ENCODE data around the gene CA12. TPM values are rescaled to one million over a fixed set of nuclear protein-coding genes. Genes with fewer than 3 reads are reported as not detected.

CA12 gene
- total RNA-seq, 2 experiments from 2014 or later: 0.12 TPM; not detected in 1

DNA sequence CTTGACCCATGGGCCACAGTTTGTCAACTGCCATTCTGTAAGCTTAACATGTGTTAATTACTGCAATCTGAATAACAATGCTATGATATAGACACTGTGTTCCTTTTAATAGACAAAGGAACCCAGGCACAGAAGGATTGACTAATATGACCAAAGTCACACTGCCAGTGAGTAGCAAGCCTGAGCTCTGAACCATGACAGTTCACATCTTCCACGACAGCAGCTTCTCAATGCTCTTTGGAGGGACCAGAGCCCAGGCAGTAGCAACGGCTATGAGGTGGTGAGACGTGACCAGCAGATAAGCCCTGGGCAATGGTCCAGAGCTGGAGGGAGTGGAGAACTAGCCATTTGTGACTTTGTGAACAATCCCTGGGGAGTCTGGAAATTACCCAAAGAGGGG is 19.4 kb downstream of the CA12 start:
- CTCF ChIA-PET: interaction anchor here (0.6 kb wide), 1 partner anchor 242 kb away, joined by 3 read pairs; no protein-coding TSS in a partner anchor
- Mint-ChIP-seq H3K27ac (no peak overlapping the region), H3K9me3 (no peaks in the 10 kb centered on the region)

DNA sequence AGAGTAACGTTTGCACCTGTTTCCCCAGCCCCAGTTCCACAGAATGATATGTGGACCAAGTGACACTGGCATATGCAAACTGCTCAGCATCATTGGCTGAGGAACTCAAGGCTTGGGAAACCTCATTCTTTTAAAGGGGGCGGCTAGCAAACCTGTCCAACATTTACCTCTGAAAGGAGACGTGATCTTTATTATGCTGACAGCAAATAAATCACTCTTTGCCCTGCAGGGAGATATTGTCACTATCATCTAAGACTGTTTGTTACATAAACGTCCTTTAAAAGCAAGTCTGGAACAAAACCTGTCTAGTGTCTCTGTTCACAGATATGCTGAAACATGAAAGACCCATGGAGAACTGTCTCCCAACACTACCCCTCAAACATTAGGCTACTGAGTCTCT is 21.5 kb downstream of the CA12 start:
- intact Hi-C loops (cut with micrococcal nuclease): no loop called here
- Mint-ChIP-seq H3K4me3 (no peak overlapping the region), H3K36me3 (ENCODE audit: low read depth) (no peaks in the 10 kb centered on the region), H3K27ac (no peak overlapping the region), H3K4me1 (ENCODE audit: low read depth) (no peaks in the 10 kb centered on the region), H3K27me3 (ENCODE audit: low read depth) (no peaks in the 10 kb centered on the region), H3K9me3 (no peaks in the 10 kb centered on the region)
- CTCF ChIA-PET: no interaction called here
- no peak for DNase-seq

More for the DNA sequence above, 19.4 kb downstream of the CA12 start:
- Mint-ChIP-seq H3K4me3 (no peak overlapping the region), H3K36me3 (ENCODE audit: low read depth) (no peaks in the 10 kb centered on the region), H3K4me1 (ENCODE audit: low read depth) (no peaks in the 10 kb centered on the region), H3K27me3 (ENCODE audit: low read depth) (no peaks in the 10 kb centered on the region)
- intact Hi-C loops (cut with micrococcal nuclease): no loop called here
- no peak for DNase-seq

DNA sequence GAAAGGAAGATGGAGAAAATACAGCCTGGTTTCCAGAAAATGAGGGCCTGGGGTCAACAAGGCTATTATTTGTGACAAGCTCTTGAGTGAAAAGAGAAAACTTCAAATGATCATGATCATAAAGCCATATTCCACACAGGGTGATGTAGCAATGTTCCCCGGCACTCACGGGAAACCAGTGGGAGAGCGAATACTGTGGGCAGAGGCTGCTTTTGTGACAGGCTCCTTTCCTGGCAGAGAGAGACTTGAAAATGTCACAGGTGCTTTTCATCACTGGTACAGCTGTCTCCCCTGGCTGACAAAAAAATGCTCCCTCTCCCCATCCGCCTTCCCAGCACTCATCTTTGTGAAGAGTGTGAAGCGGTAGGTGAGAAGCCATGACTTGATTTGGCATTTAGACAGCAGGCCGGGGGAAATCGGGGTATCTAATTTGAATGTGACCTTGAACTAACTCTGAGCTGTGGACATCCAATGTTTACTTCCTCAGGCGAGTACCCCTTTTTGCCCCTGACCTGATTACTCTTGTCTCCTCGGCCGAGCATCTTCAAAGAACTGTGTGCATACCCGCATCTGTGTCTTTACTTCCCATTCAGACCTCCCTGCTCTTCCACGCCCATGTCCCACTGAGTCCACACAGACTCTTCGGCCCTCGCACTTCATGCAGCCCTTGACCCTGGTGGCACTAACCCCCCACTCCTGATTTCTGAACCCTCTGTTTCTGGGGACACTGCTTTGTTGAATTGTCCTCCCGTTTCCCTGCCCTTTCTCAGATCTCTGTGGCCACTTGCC is 23.2 kb downstream of the CA12 start:
- intact Hi-C loops (cut with micrococcal nuclease): no loop called here
- no peak for DNase-seq
- Mint-ChIP-seq H3K36me3 (ENCODE audit: low read depth) (no peaks in the 10 kb centered on the region), H3K4me1 (ENCODE audit: low read depth) (no peaks in the 10 kb centered on the region), H3K27me3 (ENCODE audit: low read depth) (no peaks in the 10 kb centered on the region), H3K4me3 (no peak overlapping the region), H3K27ac (no peak overlapping the region), H3K9me3 (no peaks in the 10 kb centered on the region)
- CTCF ChIA-PET: no interaction called here

DNA sequence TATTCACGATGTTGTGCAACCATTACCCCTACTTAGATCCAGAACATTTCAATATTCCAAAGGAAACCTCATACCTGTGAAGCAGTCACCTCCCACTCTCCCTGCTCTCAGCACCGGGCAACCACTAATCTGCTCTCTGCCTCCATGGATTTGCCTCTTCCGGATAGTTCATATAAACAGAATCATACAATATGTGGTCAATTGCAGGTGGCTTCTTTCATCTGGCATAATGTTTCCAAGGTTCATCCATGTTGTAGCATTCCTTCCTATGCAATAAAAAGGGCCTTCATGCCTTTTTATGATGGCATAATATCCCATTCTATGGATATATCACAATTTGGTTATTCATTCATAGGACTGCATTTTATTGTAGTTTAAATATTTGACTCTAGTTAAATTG is 23.9 kb downstream of the CA12 start:
- Mint-ChIP-seq H3K27ac (no peak overlapping the region), H3K9me3 (no peaks in the 10 kb centered on the region), H3K4me1 (ENCODE audit: low read depth) (no peaks in the 10 kb centered on the region), H3K4me3 (no peak overlapping the region), H3K27me3 (ENCODE audit: low read depth) (no peaks in the 10 kb centered on the region), H3K36me3 (ENCODE audit: low read depth) (no peaks in the 10 kb centered on the region)
- DNase-seq: no peak
- CTCF ChIA-PET: no interaction called here
- intact Hi-C loops (cut with micrococcal nuclease): no loop called here

DNA sequence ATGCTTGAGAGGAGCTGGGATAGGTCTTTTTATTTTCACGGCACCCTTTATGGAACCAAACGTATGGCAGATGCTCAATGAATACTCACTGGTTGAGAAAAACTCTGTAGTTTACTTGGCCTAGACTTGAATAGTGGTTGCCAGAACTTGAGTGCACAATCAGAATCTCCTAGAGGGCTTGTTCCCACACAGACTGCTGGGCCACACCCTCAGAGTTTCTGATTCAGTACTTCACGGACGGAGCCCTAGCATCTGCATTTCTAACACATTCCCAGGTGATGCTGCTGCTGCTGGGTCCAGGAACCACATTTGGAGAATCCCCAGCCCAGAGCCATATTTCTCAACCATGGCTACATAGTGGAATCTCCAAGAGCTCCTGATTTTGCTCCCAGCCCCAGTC is 24.6 kb downstream of the CA12 start:
- intact Hi-C loops (cut with micrococcal nuclease): no loop called here
- Mint-ChIP-seq H3K4me3 (no peak overlapping the region), H3K27me3 (ENCODE audit: low read depth) (no peaks in the 10 kb centered on the region), H3K4me1 (ENCODE audit: low read depth) (no peaks in the 10 kb centered on the region), H3K36me3 (ENCODE audit: low read depth) (no peaks in the 10 kb centered on the region), H3K9me3 (no peaks in the 10 kb centered on the region), H3K27ac (no peak overlapping the region)
- no peak for DNase-seq
- CTCF ChIA-PET: interaction anchor here (1.2 kb wide), 1 partner anchor 110 kb away, joined by 3 read pairs; no protein-coding TSS in a partner anchor

DNA sequence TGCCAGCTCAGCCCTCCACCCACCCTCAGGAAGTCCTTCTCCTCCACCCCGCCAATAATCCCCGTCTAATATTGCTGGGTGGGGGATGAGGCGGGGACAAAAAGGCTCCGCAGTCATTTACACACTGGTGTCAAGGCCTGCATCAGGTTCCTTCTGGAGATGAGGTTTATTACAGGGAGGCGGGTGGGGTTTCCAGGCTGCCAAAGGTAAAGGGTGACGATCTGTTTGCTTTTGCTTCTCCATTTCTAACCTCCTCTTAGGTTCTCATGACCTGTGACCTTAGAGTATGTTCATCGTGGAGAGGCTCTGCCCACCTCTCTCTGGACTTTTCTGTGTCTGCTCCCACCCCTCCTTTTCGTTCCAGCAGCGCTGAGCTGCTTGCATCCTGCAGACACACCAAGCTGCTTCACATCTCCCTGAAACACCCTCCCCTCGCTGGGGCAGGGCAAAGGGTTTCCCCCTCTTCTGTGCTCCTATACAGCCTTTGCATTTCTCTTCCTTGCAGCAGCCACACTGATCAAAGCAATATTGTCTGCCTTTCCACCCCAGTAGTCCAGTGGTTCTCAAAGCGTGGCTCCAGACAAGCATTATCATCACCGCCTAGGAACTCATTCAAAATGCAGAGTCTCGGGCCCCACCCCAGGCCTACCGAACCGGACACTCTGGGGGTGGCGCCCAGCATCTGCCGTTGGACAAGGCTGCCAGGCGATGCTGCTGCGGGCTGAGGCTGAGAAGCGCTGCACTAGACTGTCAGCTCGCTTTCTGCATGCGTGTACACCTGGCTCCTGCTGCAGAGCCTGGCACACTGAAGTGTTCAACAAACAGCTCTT is 26.6 kb downstream of the CA12 start:
- H3K4me3 Mint-ChIP-seq: no peak overlapping the region
- intact Hi-C loops (cut with micrococcal nuclease): no loop called here
- no peak overlapping the region for H3K27ac Mint-ChIP-seq
- H3K9me3 Mint-ChIP-seq: no peaks in the 10 kb centered on the region
- H3K27me3 Mint-ChIP-seq (ENCODE audit: low read depth): no peaks in the 10 kb centered on the region
- H3K4me1 Mint-ChIP-seq (ENCODE audit: low read depth): no peaks in the 10 kb centered on the region
- H3K36me3 Mint-ChIP-seq (ENCODE audit: low read depth): no peaks in the 10 kb centered on the region
- no peak for DNase-seq
- CTCF ChIA-PET: no interaction called here

DNA sequence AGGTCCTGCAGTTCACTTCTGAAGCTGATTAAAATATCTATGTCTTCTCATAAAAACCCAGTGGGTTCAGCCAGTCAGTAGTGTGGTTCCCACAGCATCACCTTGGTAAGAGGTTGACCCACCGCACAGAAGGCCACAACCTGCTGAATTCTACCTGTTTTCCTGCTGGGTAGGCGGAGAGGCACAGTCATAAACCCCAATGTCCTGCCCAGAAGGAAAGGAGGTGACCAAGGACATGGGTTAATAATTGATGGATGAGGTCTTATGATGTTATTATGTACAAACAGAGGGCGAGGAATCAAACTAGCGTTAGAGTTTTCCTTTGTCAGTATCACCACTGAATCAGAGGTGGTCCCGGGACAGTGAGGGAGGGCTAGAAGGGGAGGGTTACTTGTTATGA is 27.8 kb downstream of the CA12 start:
- no peaks in the 10 kb centered on the region for H3K9me3 Mint-ChIP-seq
- CTCF ChIA-PET: interaction anchor here (1.7 kb wide), 1 partner anchor 306 kb away, joined by 6 read pairs; no protein-coding TSS in a partner anchor
- intact Hi-C loops (cut with micrococcal nuclease): no loop called here
- no peak overlapping the region for H3K27ac Mint-ChIP-seq
- H3K27me3 Mint-ChIP-seq (ENCODE audit: low read depth): no peaks in the 10 kb centered on the region
- no peak overlapping the region for H3K4me3 Mint-ChIP-seq
- no peaks in the 10 kb centered on the region for H3K4me1 Mint-ChIP-seq (ENCODE audit: low read depth)
- no peaks in the 10 kb centered on the region for H3K36me3 Mint-ChIP-seq (ENCODE audit: low read depth)
- no peak for DNase-seq

DNA sequence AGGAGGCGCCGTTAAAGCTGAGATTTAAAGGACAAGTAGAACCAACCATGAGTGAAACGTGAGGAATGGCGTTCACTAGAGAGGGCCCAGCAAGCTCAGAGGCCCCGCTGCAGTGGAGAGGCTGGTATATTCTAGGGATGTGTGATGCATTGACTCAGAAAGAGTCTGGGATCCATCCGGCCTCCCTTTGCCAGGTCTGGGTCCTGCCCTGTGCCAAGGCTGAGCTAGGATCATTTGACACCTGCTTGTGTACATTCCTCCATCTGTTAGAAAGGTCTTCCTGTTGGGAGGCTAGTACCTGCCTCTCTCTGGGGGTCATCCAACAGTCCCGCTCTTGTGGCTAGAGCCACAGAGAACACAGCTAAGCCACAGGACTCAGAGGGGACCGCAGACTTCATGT is 28.4 kb downstream of the CA12 start:
- intact Hi-C loops (cut with micrococcal nuclease): no loop called here
- no peaks in the 10 kb centered on the region for H3K9me3 Mint-ChIP-seq
- DNase-seq: no peak
- no peak overlapping the region for H3K27ac Mint-ChIP-seq
- no peaks in the 10 kb centered on the region for H3K36me3 Mint-ChIP-seq (ENCODE audit: low read depth)
- H3K4me1 Mint-ChIP-seq (ENCODE audit: low read depth): no peaks in the 10 kb centered on the region
- no peak overlapping the region for H3K4me3 Mint-ChIP-seq
- H3K27me3 Mint-ChIP-seq (ENCODE audit: low read depth): no peaks in the 10 kb centered on the region
- CTCF ChIA-PET: interaction anchor here (1.7 kb wide), 1 partner anchor 305 kb away, joined by 6 read pairs; no protein-coding TSS in a partner anchor

DNA sequence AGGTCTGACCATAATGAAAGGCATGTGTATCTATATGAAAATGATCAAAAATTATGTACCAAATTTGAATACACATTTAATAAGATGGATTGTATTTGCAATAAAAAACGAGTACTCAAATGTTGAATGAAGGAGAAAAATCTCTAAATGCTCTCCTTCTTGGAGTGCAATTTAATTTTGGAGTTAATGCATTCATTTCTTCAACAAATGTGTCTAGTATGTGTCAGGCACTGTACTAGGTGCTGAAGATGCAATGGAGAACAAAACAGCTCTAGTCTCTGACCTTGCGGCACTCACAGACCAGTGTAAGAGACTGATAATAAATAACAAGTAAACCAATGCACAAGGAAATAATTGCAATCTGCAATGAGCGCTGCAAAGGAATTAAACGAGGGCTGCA is 28.8 kb downstream of the CA12 start:
- H3K9me3 Mint-ChIP-seq: no peaks in the 10 kb centered on the region
- no peak overlapping the region for H3K27ac Mint-ChIP-seq
- H3K36me3 Mint-ChIP-seq (ENCODE audit: low read depth): no peaks in the 10 kb centered on the region
- no peaks in the 10 kb centered on the region for H3K4me1 Mint-ChIP-seq (ENCODE audit: low read depth)
- intact Hi-C loops (cut with micrococcal nuclease): no loop called here
- H3K4me3 Mint-ChIP-seq: no peak overlapping the region
- no peak for DNase-seq
- CTCF ChIA-PET: interaction anchor here (1.7 kb wide), 1 partner anchor 305 kb away, joined by 6 read pairs; no protein-coding TSS in a partner anchor
- no peaks in the 10 kb centered on the region for H3K27me3 Mint-ChIP-seq (ENCODE audit: low read depth)

DNA sequence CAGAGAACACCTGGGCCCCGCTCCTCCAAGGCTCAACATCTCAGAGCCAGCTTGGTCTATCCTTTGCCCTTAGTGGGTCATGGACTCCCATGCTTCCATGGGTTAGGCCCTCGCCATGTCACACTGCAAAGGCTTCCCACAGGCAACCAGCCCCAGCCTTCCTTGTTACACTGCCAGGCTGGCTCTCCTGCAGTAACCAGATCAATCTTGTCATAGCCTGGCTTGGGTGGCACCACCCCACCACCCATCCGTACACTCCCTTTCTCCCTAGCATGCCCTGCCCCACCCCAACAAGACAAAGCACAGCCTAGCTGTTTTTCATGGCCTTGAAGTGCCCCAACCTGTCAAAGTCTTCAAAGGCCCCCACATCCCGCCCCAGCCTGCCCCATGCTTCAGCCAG is 30.5 kb downstream of the CA12 start:
- intact Hi-C loops (cut with micrococcal nuclease): no loop called here
- DNase-seq: no peak
- CTCF ChIA-PET: interaction anchor here (0.6 kb wide), 1 partner anchor 20 kb away, joined by 9 read pairs; no protein-coding TSS in a partner anchor
- H3K27ac Mint-ChIP-seq: no peak overlapping the region
- H3K27me3 Mint-ChIP-seq (ENCODE audit: low read depth): no peaks in the 10 kb centered on the region
- no peaks in the 10 kb centered on the region for H3K4me1 Mint-ChIP-seq (ENCODE audit: low read depth)
- no peak overlapping the region for H3K4me3 Mint-ChIP-seq
- H3K9me3 Mint-ChIP-seq: no peaks in the 10 kb centered on the region
- no peaks in the 10 kb centered on the region for H3K36me3 Mint-ChIP-seq (ENCODE audit: low read depth)

DNA sequence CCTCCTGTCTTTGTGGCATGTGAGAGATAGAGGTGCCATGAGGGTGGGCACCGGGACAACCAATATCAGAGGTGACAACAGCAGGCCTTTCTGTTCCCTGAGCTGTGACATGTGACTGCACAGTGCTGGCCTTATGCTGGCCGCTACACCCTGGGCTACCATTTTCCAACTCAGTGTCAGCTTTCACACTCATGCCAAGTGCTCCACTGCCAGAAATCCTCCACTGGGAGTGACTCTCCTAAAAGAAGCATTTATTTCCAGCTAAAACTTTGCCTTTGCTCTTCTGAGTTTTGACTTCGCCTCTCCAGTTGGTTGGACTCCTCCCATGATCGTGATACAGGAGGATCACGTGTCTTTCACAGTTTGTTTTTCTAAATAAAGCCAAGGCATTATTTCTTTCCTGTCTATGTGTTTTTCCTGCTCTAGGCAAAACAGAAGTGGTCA is 31.4 kb downstream of the CA12 start:
- Mint-ChIP-seq H3K4me3 (no peak overlapping the region), H3K36me3 (ENCODE audit: low read depth) (no peaks in the 10 kb centered on the region), H3K9me3 (no peaks in the 10 kb centered on the region), H3K27me3 (ENCODE audit: low read depth) (no peaks in the 10 kb centered on the region), H3K27ac (no peak overlapping the region), H3K4me1 (ENCODE audit: low read depth) (no peaks in the 10 kb centered on the region)
- no peak for DNase-seq
- CTCF ChIA-PET: interaction anchor here (0.7 kb wide), 1 partner anchor 41 kb away, joined by 4 read pairs; no protein-coding TSS in a partner anchor
- intact Hi-C loops (cut with micrococcal nuclease): no loop called here

DNA sequence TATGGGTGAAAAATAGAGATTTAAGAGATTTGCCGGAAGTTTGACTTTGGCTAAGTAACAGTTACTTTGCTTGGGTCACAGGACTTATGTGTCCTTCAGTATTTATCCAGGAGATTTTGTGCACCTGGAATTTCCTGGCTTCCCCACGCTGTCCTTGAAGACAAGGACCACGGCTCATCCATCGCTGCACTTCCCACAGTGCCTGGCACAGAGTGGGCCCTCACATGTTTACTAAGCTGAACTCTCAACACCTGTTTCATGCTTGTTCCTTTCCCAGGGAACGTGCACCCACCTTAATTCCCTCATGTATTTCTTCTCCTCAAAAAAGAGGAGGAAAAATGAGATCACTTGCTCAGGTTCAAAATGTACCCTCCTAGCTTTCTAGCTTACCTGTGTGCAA is 32.0 kb downstream of the CA12 start:
- H3K27ac Mint-ChIP-seq: no peak overlapping the region
- H3K36me3 Mint-ChIP-seq (ENCODE audit: low read depth): no peaks in the 10 kb centered on the region
- H3K9me3 Mint-ChIP-seq: no peaks in the 10 kb centered on the region
- CTCF ChIA-PET: interaction anchor here (0.7 kb wide), 1 partner anchor 42 kb away, joined by 4 read pairs; no protein-coding TSS in a partner anchor
- no peaks in the 10 kb centered on the region for H3K27me3 Mint-ChIP-seq (ENCODE audit: low read depth)
- H3K4me3 Mint-ChIP-seq: no peak overlapping the region
- intact Hi-C loops (cut with micrococcal nuclease): no loop called here
- no peak for DNase-seq
- H3K4me1 Mint-ChIP-seq (ENCODE audit: low read depth): no peaks in the 10 kb centered on the region
